Panc1 (cell line): ENCODE results near the gene CXCR2. TPM values are rescaled to one million over a fixed set of nuclear protein-coding genes. Genes with fewer than 3 reads are reported as not detected.

Experiments
- ATAC-seq: fragments of 200-7000 bp; cut with Tn5 transposase; 2 replicates; pipeline ENCODE4 v1.9.1; 2020; ENCODE audit warnings: mild to moderate bottlenecking, moderate library complexity
- BruUV-seq: library from RNA; stranded (reverse); fragments of 400-500 nt; replicated peaks from 2 replicates; lab custom pipeline; 2021; lab: Mats Ljungman, UMichigan
- CTCF ChIA-PET: fragments of 300-600 bp; sonication (Branson Sonifier 250); formaldehyde crosslinking; loops from one replicate; lab custom pipeline; 2022; ENCODE audit warnings: antibody characterized with exemption; lab: Charles Lee
- POLR2A ChIA-PET: fragments of 300-600 bp; sonication (Branson Sonifier 250); formaldehyde crosslinking; loops from one replicate; lab custom pipeline; 2022; ENCODE audit warnings: antibody characterized with exemption; lab: Charles Lee
- DNase-seq: peaks from one replicate; pipeline ENCODE4 v3.0.0-alpha.2; 2010; ENCODE audit warnings: low read depth, low spot score
- H3K27ac ChIP-seq: 2 replicates; pipeline ENCODE4 v1.5.1; 2011; ENCODE audit warnings: mild to moderate bottlenecking, low read length, inconsistent platforms
- H3K27me3 ChIP-seq: fragments of 200-500 bp; sonication (Bioruptor generic); 2 replicates; pipeline ENCODE4 v1.6.0; 2014; ENCODE audit warnings: low read length, inconsistent platforms; ENCODE audit not compliant: control insufficient read depth, insufficient read depth
- H3K36me3 ChIP-seq: fragments of 200-500 bp; sonication (Bioruptor generic); 2 replicates; pipeline ENCODE4 v1.5.1; 2014; ENCODE audit warnings: inconsistent platforms, mild to moderate bottlenecking, low read length, moderate library complexity; ENCODE audit not compliant: control insufficient read depth, insufficient read depth
- H3K4me1 ChIP-seq: 2 replicates; pipeline ENCODE4 v1.5.1; 2011; ENCODE audit warnings: inconsistent platforms, mild to moderate bottlenecking, low read length, moderate library complexity; ENCODE audit not compliant: control insufficient read depth, insufficient read depth
- H3K4me3 ChIP-seq, 2 experiments: 2 replicates each; pipeline ENCODE4 v1.5.1; 2011 to 2012; ENCODE audit warnings: low read depth in 2 of 2, low read length in 2 of 2, mild to moderate bottlenecking in 2 of 2, inconsistent platforms in 1 of 2, moderate library complexity in 1 of 2
- H3K9me3 ChIP-seq: fragments of 200-500 bp; sonication (Bioruptor generic); 2 replicates; pipeline ENCODE4 v1.5.1; 2014; ENCODE audit warnings: low read depth, mild to moderate bottlenecking, inconsistent platforms, low read length, moderate library complexity; ENCODE audit not compliant: control insufficient read depth, insufficient read depth
- CTCF ChIP-seq: fragments of 450-650 bp; IDR thresholded peaks from 2 replicates; pipeline ENCODE4 v1.5.1; 2017; ENCODE audit warnings: mild to moderate bottlenecking
- POLR2AphosphoS5 ChIP-seq: IDR thresholded peaks from 2 replicates; pipeline ENCODE4 v1.6.1; 2012; ENCODE audit warnings: mild to moderate bottlenecking, low read depth, low read length, moderate library complexity
- SIN3A ChIP-seq: IDR thresholded peaks from 2 replicates; pipeline ENCODE4 v1.6.1; 2012; ENCODE audit warnings: low read depth, mild to moderate bottlenecking, low read length, moderate library complexity, borderline replicate concordance; ENCODE audit not compliant: insufficient read depth
- TCF7L2 ChIP-seq: IDR thresholded peaks from 2 replicates; pipeline ENCODE4 v1.6.1; 2011; ENCODE audit warnings: mild to moderate bottlenecking, low read depth, low read length, inconsistent platforms
- in situ Hi-C: cut with HindIII; loops from 2 replicates; pipeline ENCODE4 v1.10.0; 2016; ENCODE audit warnings: low sequenced_read_pairs, low pct_unique_long_range_greater_than_20kb
- intact Hi-C: fragments of 100-400 bp; cut with micrococcal nuclease; formaldehyde crosslinking; loops from one replicate; pipeline ENCODE4 v1.10.0; 2022; ENCODE audit not compliant: unreplicated experiment
- total RNA-seq: library from RNA; stranded (reverse); gene quantifications from one replicate; pipeline ENCODE4 v1.2.1, GENCODE V29; 2021; ENCODE audit not compliant: unreplicated experiment
- TF ChIP-seq, protein P1 (sequence below), 2 experiments: IDR thresholded peaks; 2 replicates each; pipeline ENCODE4 v1.6.1; 2011 to 2012; ENCODE audit warnings: low read depth in 2 of 2, control low read depth in 1 of 2, low read length in 1 of 2, mild to moderate bottlenecking in 1 of 2, moderate library complexity in 1 of 2; ENCODE audit not compliant: insufficient read depth in 1 of 2

Gene CXCR2
- total RNA-seq, 1 experiment from 2014 or later, result not detected

GRCh38 chr2:218130822-218131221 is 5.0 kb downstream of the CXCR2 start:
- no peaks in the 10 kb centered on the region for H3K36me3 ChIP-seq
- ChIA-PET POLR2A (no interaction called here), CTCF (no interaction called here)
- 0 out of 2 replicates have a peak, but pooled peaks cover 3% of the 10 kb centered on the region for H3K27me3 ChIP-seq
- no peaks in the 10 kb centered on the region for H3K4me1 ChIP-seq
- no peak overlapping the region for H3K4me3 ChIP-seq
- no peak for DNase-seq
- in situ Hi-C loops (no loop called here), intact Hi-C loops (no loop called here)
- no peak overlapping the region for H3K27ac ChIP-seq
- H3K9me3 ChIP-seq, result no peaks in the 10 kb centered on the region
- ATAC-seq, result no peak
- no peak for TF ChIP-seq SIN3A
- no peak for TF ChIP-seq TCF7L2
- no peak for TF ChIP-seq POLR2AphosphoS5
- TF ChIP-seq, protein P1, sequence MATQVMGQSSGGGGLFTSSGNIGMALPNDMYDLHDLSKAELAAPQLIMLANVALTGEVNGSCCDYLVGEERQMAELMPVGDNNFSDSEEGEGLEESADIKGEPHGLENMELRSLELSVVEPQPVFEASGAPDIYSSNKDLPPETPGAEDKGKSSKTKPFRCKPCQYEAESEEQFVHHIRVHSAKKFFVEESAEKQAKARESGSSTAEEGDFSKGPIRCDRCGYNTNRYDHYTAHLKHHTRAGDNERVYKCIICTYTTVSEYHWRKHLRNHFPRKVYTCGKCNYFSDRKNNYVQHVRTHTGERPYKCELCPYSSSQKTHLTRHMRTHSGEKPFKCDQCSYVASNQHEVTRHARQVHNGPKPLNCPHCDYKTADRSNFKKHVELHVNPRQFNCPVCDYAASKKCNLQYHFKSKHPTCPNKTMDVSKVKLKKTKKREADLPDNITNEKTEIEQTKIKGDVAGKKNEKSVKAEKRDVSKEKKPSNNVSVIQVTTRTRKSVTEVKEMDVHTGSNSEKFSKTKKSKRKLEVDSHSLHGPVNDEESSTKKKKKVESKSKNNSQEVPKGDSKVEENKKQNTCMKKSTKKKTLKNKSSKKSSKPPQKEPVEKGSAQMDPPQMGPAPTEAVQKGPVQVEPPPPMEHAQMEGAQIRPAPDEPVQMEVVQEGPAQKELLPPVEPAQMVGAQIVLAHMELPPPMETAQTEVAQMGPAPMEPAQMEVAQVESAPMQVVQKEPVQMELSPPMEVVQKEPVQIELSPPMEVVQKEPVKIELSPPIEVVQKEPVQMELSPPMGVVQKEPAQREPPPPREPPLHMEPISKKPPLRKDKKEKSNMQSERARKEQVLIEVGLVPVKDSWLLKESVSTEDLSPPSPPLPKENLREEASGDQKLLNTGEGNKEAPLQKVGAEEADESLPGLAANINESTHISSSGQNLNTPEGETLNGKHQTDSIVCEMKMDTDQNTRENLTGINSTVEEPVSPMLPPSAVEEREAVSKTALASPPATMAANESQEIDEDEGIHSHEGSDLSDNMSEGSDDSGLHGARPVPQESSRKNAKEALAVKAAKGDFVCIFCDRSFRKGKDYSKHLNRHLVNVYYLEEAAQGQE (IDR thresholded peaks at IDR 0.05; ENCODE audit: insufficient read depth in 1 of 2, low read depth in 2 of 2, low read length in 1 of 2), result no peak
- TF ChIP-seq CTCF, result no peak
- BruUV-seq, result no TSS peak

DNA sequence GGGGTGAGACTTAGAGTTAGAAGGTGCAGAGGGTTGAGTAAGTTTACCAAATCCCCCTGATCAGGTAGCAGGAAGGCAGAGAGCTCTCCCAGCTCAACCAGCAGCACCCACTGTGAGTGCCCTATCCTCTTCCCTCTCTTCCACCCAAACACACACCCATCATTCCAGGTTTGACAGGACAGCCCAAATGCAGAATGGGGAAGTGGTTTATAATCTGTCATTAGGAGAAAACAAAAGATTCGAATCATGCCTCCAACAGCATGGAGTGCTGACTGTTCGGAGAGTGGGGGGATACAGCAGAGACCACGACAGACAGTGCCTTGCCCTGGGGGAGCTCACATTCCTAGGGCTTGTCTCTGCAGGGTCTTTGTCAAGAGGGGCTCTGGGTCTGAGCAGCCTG is 11.7 kb downstream of the CXCR2 start:
- DNase-seq, result no peak
- in situ Hi-C loops, result no loop called here
- BruUV-seq, result no TSS peak
- TF ChIP-seq POLR2AphosphoS5, result no peak
- TF ChIP-seq SIN3A, result no peak
- TF ChIP-seq, protein P1 (IDR thresholded peaks at IDR 0.05; ENCODE audit: insufficient read depth in 1 of 2, low read depth in 2 of 2, low read length in 1 of 2), result no peak
- TF ChIP-seq CTCF, result no peak
- no peak for TF ChIP-seq TCF7L2
- no peak overlapping the region for H3K27ac ChIP-seq
- POLR2A ChIA-PET, result no interaction called here
- CTCF ChIA-PET, result no interaction called here
- peaks cover 7% of the 10 kb centered on the region for H3K27me3 ChIP-seq
- no peaks in the 10 kb centered on the region for H3K36me3 ChIP-seq
- intact Hi-C loops, result no loop called here
- no peaks in the 10 kb centered on the region for H3K9me3 ChIP-seq
- no peak for ATAC-seq
- no peak overlapping the region for H3K4me3 ChIP-seq
- no peaks in the 10 kb centered on the region for H3K4me1 ChIP-seq
